ENCODE data around the gene DCN. TPM values are rescaled to one million over a fixed set of nuclear protein-coding genes. Genes with fewer than 3 reads are reported as not detected.

Gene DCN
- total RNA-seq, 1 donor from 2014 or later, result 32.6 TPM

GRCh38 chr12:91172096-91172495 is 10.5 kb downstream of the DCN start:
- no peak for TF ChIP-seq CTCF (IDR thresholded peaks at IDR 0.05; ENCODE audit: insufficient read depth, low read length, severe bottlenecking)
- Histone ChIP-seq H3K4me3 (ENCODE audit: low read depth, low read length) (no peak overlapping the region), H3K27me3 (ENCODE audit: control insufficient read depth, insufficient read depth, low read length) (no peaks in the 10 kb centered on the region), H3K36me3 (ENCODE audit: control insufficient read depth, insufficient read depth, low read length) (no peaks in the 10 kb centered on the region)
- DNase-seq (ENCODE audit: low read depth) (no peak), FAIRE-seq (no peak)

GRCh38 chr12:91171476-91171875 is 11.1 kb downstream of the DCN start:
- FAIRE-seq, result no peak
- no peak for DNase-seq (ENCODE audit: low read depth)
- Histone ChIP-seq H3K4me3 (ENCODE audit: low read depth, low read length) (no peak overlapping the region), H3K27me3 (ENCODE audit: control insufficient read depth, insufficient read depth, low read length) (no peaks in the 10 kb centered on the region), H3K36me3 (ENCODE audit: control insufficient read depth, insufficient read depth, low read length) (no peaks in the 10 kb centered on the region)
- TF ChIP-seq CTCF (IDR thresholded peaks at IDR 0.05; ENCODE audit: insufficient read depth, low read length, severe bottlenecking), result no peak

- Histone ChIP-seq H3K27me3 (ENCODE audit: control insufficient read depth, insufficient read depth, low read length) (no peaks in the 10 kb centered on the region), H3K36me3 (ENCODE audit: control insufficient read depth, insufficient read depth, low read length) (no peaks in the 10 kb centered on the region), H3K4me3 (ENCODE audit: low read depth, low read length) (no peak overlapping the region)
- FAIRE-seq (no peak), DNase-seq (ENCODE audit: low read depth) (no peak)
- no peak for TF ChIP-seq CTCF (IDR thresholded peaks at IDR 0.05; ENCODE audit: insufficient read depth, low read length, severe bottlenecking)
These were observed 19.5 kb downstream of the DCN start for GRCh38 chr12:91163116-91163515.

GRCh38 chr12:91161009-91161408 is 21.6 kb downstream of the DCN start:
- DNase-seq (ENCODE audit: low read depth) (no peak), FAIRE-seq (no peak)
- H3K4me3 ChIP-seq (ENCODE audit: low read depth, low read length), result no peak overlapping the region
- H3K36me3 ChIP-seq (ENCODE audit: control insufficient read depth, insufficient read depth, low read length), result no peaks in the 10 kb centered on the region
- TF ChIP-seq CTCF (IDR thresholded peaks at IDR 0.05; ENCODE audit: insufficient read depth, low read length, severe bottlenecking), result no peak
- no peaks in the 10 kb centered on the region for H3K27me3 ChIP-seq (ENCODE audit: control insufficient read depth, insufficient read depth, low read length)

GRCh38 chr12:91155990-91156389 is 26.6 kb downstream of the DCN start:
- Histone ChIP-seq H3K4me3 (ENCODE audit: low read depth, low read length) (no peak overlapping the region), H3K27me3 (ENCODE audit: control insufficient read depth, insufficient read depth, low read length) (no peaks in the 10 kb centered on the region), H3K36me3 (ENCODE audit: control insufficient read depth, insufficient read depth, low read length) (no peaks in the 10 kb centered on the region)
- DNase-seq (ENCODE audit: low read depth) (no peak), FAIRE-seq (no peak)
- no peak for TF ChIP-seq CTCF (IDR thresholded peaks at IDR 0.05; ENCODE audit: insufficient read depth, low read length, severe bottlenecking)

GRCh38 chr12:91154131-91154530 is 28.5 kb downstream of the DCN start:
- Histone ChIP-seq H3K27me3 (ENCODE audit: control insufficient read depth, insufficient read depth, low read length) (no peaks in the 10 kb centered on the region), H3K36me3 (ENCODE audit: control insufficient read depth, insufficient read depth, low read length) (no peaks in the 10 kb centered on the region), H3K4me3 (ENCODE audit: low read depth, low read length) (no peak overlapping the region)
- DNase-seq (ENCODE audit: low read depth) (no peak), FAIRE-seq (no peak)
- TF ChIP-seq CTCF (IDR thresholded peaks at IDR 0.05; ENCODE audit: insufficient read depth, low read length, severe bottlenecking), result no peak
